Endothelial cell of umbilical vein (primary cell): Measurements from ENCODE around the gene GNAZ. TPM values are rescaled to one million over a fixed set of nuclear protein-coding genes. Genes with fewer than 3 reads are reported as not detected.

Experiments
- BruUV-seq: library from RNA; stranded (reverse); fragments of 400-500 nt; replicated peaks from 2 replicates; lab custom pipeline; 2021; lab: Mats Ljungman, UMichigan
- CTCF ChIA-PET: fragments of 300-600, 350-600 bp; sonication (Branson Sonifier 250); formaldehyde crosslinking; loops from one replicate; lab custom pipeline; 2021; ENCODE audit warnings: antibody characterized with exemption, inconsistent platforms; lab: Charles Lee
- POLR2A ChIA-PET: fragments of 300-600, 350-600 bp; sonication (Branson Sonifier 250); formaldehyde crosslinking; loops from one replicate; lab custom pipeline; 2021; ENCODE audit warnings: antibody characterized with exemption, inconsistent platforms; lab: Charles Lee
- DNase-seq: peaks from one replicate; pipeline ENCODE4 v3.0.0-alpha.2; 2011; ENCODE audit warnings: low read depth, low spot score
- FAIRE-seq: peaks from 2 replicates; lab custom pipeline; 2011; peaks lifted over from hg19 to GRCh38; lab: Jason Lieb, UNC
- H2AFZ ChIP-seq: 2 replicates; pipeline ENCODE4 v1.6.0; 2012; ENCODE audit warnings: low read depth, low read length, control low read depth, inconsistent platforms
- H3K27ac ChIP-seq: 2 replicates; pipeline ENCODE4 v1.5.1; 2011; ENCODE audit warnings: low read depth, mild to moderate bottlenecking, control low read depth, low read length, moderate library complexity; ENCODE audit not compliant: insufficient read depth
- H3K27me3 ChIP-seq, 2 experiments: 2 replicates each; pipeline versions ENCODE4 v1.6.0 to v1.6.1; 2011; ENCODE audit warnings: low read length in 2 of 2, mixed read lengths in 1 of 2; ENCODE audit not compliant: control insufficient read depth in 2 of 2, insufficient read depth in 2 of 2
- H3K36me3 ChIP-seq, 2 experiments: 2 replicates in 1 of 2; 3 replicates in 1 of 2; pipeline ENCODE4 v1.5.1; 2011; ENCODE audit warnings: low read length in 2 of 2, mild to moderate bottlenecking in 1 of 2, moderate library complexity in 1 of 2; ENCODE audit not compliant: control insufficient read depth in 2 of 2, insufficient read depth in 2 of 2; ENCODE audit errors: extremely low read depth in 1 of 2
- H3K4me1 ChIP-seq: 3 replicates; pipeline ENCODE4 v1.5.1; 2011; ENCODE audit warnings: mild to moderate bottlenecking, low read length; ENCODE audit not compliant: control insufficient read depth, insufficient read depth; ENCODE audit errors: extremely low read depth
- H3K4me2 ChIP-seq: 2 replicates; pipeline ENCODE4 v1.6.1; 2011; ENCODE audit warnings: low read length, control low read depth, mixed read lengths; ENCODE audit not compliant: insufficient read depth
- H3K4me3 ChIP-seq, 3 experiments: fragments of 200-600 bp in 1 of 3; sonication (generic), shearing (Covaris generic) in 1 of 3; replicated peaks in 1 of 3; 2 replicates each; pipeline ENCODE4 v1.5.1; 2011 to 2016; ENCODE audit warnings: control low read depth in 3 of 3, low read length in 3 of 3, mild to moderate bottlenecking in 2 of 3, inconsistent platforms in 1 of 3, low read depth in 1 of 3, moderate library complexity in 1 of 3; ENCODE audit not compliant: insufficient read depth in 1 of 3
- H3K79me2 ChIP-seq: 2 replicates; pipeline ENCODE4 v1.6.0; 2012; ENCODE audit warnings: low read length, inconsistent platforms; ENCODE audit not compliant: control insufficient read depth, insufficient read depth
- H3K9ac ChIP-seq: replicated peaks from 2 replicates; pipeline ENCODE3; 2011; ENCODE audit warnings: low read length, control low read depth; ENCODE audit not compliant: insufficient read depth; ENCODE audit errors: extremely low read depth
- H3K9me1 ChIP-seq: replicated peaks from 3 replicates; pipeline ENCODE4 v1.6.0; 2011; ENCODE audit warnings: mild to moderate bottlenecking, low read length; ENCODE audit not compliant: control insufficient read depth, insufficient read depth; ENCODE audit errors: extremely low read depth
- H3K9me3 ChIP-seq: replicated peaks from 2 replicates; pipeline ENCODE4 v1.5.1; 2012; ENCODE audit warnings: low read length, inconsistent platforms; ENCODE audit not compliant: control insufficient read depth, insufficient read depth
- H4K20me1 ChIP-seq: replicated peaks from 2 replicates; pipeline ENCODE3; 2011; ENCODE audit warnings: mild to moderate bottlenecking, low read length; ENCODE audit not compliant: control insufficient read depth, insufficient read depth; ENCODE audit errors: extremely low read depth
- EZH2 ChIP-seq: IDR thresholded peaks from 2 replicates; pipeline ENCODE4 v1.6.1; 2012; ENCODE audit warnings: borderline replicate concordance, low read depth, mild to moderate bottlenecking, moderate library complexity, low read length, inconsistent platforms; ENCODE audit not compliant: severe bottlenecking
- FOS ChIP-seq: IDR thresholded peaks from 2 replicates; pipeline ENCODE4 v1.6.1; 2011; ENCODE audit warnings: mild to moderate bottlenecking, low read length, moderate library complexity, borderline replicate concordance; ENCODE audit not compliant: insufficient read depth
- GATA2 ChIP-seq: IDR thresholded peaks from 2 replicates; pipeline ENCODE4 v1.7.0; 2011; ENCODE audit warnings: low read depth, mild to moderate bottlenecking, moderate library complexity, mixed read lengths, low read length; ENCODE audit not compliant: insufficient read length, insufficient read depth
- JUN ChIP-seq: IDR thresholded peaks from 2 replicates; pipeline ENCODE4 v1.6.1; 2011; ENCODE audit warnings: borderline replicate concordance, low read depth; ENCODE audit not compliant: insufficient read length, insufficient read depth
- MYC ChIP-seq: IDR thresholded peaks from one replicate; pipeline ENCODE4 v1.6.1; 2011; ENCODE audit warnings: mild to moderate bottlenecking, low read depth, low read length
- POLR2A ChIP-seq: IDR thresholded peaks from 2 replicates; pipeline ENCODE4 v1.6.1; 2012; ENCODE audit warnings: low read depth, mild to moderate bottlenecking, control low read depth, low read length
- POLR2AphosphoS5 ChIP-seq: IDR thresholded peaks from 2 replicates; pipeline ENCODE4 v1.6.1; 2012; ENCODE audit warnings: low read depth, mild to moderate bottlenecking, control low read depth, low read length, moderate library complexity; ENCODE audit not compliant: insufficient read depth
- dilution Hi-C: fragments of 300-500 bp; cut with MboI; formaldehyde crosslinking; loops from one replicate; pipeline ENCODE4 v1.15.0; 2019; ENCODE audit warnings: low sequenced_read_pairs; ENCODE audit not compliant: extremely low pct_ligation_motif_present
- intact Hi-C: fragments of 100-400 bp; cut with micrococcal nuclease; formaldehyde crosslinking; loops from one replicate; pipeline ENCODE4 v1.10.0; 2022
- polyA plus RNA-seq, 4 experiments: library from polyadenylated mRNA; depleted of rRNA in 3 of 4; stranded (reverse) in 3 of 4; unstranded in 1 of 4; fragments of >200 nt; gene quantifications; 2 replicates each; pipeline versions ENCODE4 v1.2.1 to v1.2.3, GENCODE V29; 2011 to 2012; ENCODE audit warnings: missing spikeins in 1 of 4
- total RNA-seq: library from RNA; stranded (reverse); gene quantifications from 2 replicates; pipeline ENCODE4 v1.2.3, GENCODE V29; 2021
- TF ChIP-seq, protein P1 (sequence below): IDR thresholded peaks from 2 replicates; pipeline ENCODE4 v1.6.1; 2011; ENCODE audit not compliant: insufficient read depth, insufficient read length
- TF ChIP-seq, protein P2 (sequence below), 2 donors: IDR thresholded peaks; 1 replicate in 1 of 2; 2 replicates in 1 of 2; pipeline ENCODE4 v1.5.1; 2011; ENCODE audit warnings: low read length in 2 of 2, mild to moderate bottlenecking in 2 of 2, moderate library complexity in 2 of 2, control low read depth in 1 of 2, inconsistent platforms in 1 of 2, low read depth in 1 of 2; ENCODE audit not compliant: insufficient read depth in 1 of 2; ENCODE audit errors: extremely low read depth in 1 of 2

GNAZ gene
- total and polyA plus RNA-seq, 2 donors (not counting 3 experiments of a cell fraction or from before 2014, with no cell fraction given) = 0.44 to 0.86 TPM

DNA sequence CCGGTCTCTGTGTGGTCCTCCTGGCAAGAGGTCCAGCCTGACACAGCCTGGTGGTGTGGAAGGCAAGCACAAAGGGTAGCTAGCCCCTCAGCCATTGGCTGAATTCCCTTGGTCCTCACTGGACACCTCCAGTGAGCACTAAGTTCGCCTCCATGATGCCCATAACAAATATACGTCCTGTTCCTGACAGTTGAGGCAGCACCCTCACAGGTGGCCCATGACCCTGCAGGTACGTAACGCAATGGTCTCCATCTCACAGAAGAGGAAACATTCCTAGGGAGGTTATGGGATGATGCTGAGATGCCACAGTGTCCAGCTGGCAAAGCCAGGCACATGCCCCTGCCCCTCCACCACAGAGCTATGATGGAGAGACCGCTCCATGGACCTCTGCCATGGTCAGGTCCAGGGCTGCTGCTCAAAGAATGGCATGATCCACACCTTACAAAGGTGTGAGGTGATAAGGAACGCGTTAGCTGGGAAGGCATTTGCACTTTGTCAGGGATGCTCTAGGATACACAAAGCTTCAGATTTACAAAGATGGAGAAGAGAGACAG is 1.4 kb upstream of the GNAZ start:
- FAIRE-seq (no peak), DNase-seq (no peak)
- no peaks in the 10 kb centered on the region for H3K36me3 ChIP-seq
- no peak overlapping the region for H3K4me2 ChIP-seq
- H3K4me1 ChIP-seq = peaks cover 6% of the 10 kb centered on the region
- no peaks in the 10 kb centered on the region for H3K9me1 ChIP-seq
- TF ChIP-seq POLR2AphosphoS5 = no peak
- TF ChIP-seq JUN = no peak
- TF ChIP-seq, protein P1, sequence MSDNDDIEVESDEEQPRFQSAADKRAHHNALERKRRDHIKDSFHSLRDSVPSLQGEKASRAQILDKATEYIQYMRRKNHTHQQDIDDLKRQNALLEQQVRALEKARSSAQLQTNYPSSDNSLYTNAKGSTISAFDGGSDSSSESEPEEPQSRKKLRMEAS = no peak
- no peak for TF ChIP-seq MYC
- TF ChIP-seq GATA2 = no peak
- TF ChIP-seq, protein P2, sequence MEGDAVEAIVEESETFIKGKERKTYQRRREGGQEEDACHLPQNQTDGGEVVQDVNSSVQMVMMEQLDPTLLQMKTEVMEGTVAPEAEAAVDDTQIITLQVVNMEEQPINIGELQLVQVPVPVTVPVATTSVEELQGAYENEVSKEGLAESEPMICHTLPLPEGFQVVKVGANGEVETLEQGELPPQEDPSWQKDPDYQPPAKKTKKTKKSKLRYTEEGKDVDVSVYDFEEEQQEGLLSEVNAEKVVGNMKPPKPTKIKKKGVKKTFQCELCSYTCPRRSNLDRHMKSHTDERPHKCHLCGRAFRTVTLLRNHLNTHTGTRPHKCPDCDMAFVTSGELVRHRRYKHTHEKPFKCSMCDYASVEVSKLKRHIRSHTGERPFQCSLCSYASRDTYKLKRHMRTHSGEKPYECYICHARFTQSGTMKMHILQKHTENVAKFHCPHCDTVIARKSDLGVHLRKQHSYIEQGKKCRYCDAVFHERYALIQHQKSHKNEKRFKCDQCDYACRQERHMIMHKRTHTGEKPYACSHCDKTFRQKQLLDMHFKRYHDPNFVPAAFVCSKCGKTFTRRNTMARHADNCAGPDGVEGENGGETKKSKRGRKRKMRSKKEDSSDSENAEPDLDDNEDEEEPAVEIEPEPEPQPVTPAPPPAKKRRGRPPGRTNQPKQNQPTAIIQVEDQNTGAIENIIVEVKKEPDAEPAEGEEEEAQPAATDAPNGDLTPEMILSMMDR (IDR thresholded peaks at IDR 0.05; ENCODE audit: extremely low read depth in 1 of 2, insufficient read depth in 1 of 2, low read depth in 1 of 2, low read length in 2 of 2) = no peak
- no peak for TF ChIP-seq FOS
- no peak for TF ChIP-seq POLR2A
- TF ChIP-seq EZH2 = no peak
- no peak overlapping the region for H3K9ac ChIP-seq
- no peak overlapping the region for H2AFZ ChIP-seq
- BruUV-seq = no TSS peak
- dilution Hi-C loops = no loop called here
- no peaks in the 10 kb centered on the region for H3K79me2 ChIP-seq
- no peak overlapping the region for H3K4me3 ChIP-seq
- peaks cover 0 to 3% of the 10 kb centered on the region in 2 experiments for H3K27me3 ChIP-seq
- no peaks in the 10 kb centered on the region for H3K9me3 ChIP-seq
- CTCF ChIA-PET = interaction anchor here (1.2 to 2.4 kb wide), 5 partner anchors 9 to 317 kb away, joined by 3 to 7 read pairs (median 5); no protein-coding TSS in a partner anchor
- POLR2A ChIA-PET = no interaction called here
- H4K20me1 ChIP-seq = no peaks in the 10 kb centered on the region
- intact Hi-C loops = no loop called here
- no peak overlapping the region for H3K27ac ChIP-seq
